ENCODE measurements around the gene TAF4B.

GRCh38 chr18:26185267-26185666 is 41.0 kb upstream of the TAF4B start:
- TF ChIP-seq SREBF2 (IDR thresholded peaks at IDR 0.05; ENCODE audit: low read length): no peak
- TF ChIP-seq EZH2 (IDR thresholded peaks at IDR 0.05; ENCODE audit: borderline replicate concordance, control insufficient read depth, low read depth, low read length): no peak
- TF ChIP-seq, protein P1, sequence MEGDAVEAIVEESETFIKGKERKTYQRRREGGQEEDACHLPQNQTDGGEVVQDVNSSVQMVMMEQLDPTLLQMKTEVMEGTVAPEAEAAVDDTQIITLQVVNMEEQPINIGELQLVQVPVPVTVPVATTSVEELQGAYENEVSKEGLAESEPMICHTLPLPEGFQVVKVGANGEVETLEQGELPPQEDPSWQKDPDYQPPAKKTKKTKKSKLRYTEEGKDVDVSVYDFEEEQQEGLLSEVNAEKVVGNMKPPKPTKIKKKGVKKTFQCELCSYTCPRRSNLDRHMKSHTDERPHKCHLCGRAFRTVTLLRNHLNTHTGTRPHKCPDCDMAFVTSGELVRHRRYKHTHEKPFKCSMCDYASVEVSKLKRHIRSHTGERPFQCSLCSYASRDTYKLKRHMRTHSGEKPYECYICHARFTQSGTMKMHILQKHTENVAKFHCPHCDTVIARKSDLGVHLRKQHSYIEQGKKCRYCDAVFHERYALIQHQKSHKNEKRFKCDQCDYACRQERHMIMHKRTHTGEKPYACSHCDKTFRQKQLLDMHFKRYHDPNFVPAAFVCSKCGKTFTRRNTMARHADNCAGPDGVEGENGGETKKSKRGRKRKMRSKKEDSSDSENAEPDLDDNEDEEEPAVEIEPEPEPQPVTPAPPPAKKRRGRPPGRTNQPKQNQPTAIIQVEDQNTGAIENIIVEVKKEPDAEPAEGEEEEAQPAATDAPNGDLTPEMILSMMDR (IDR thresholded peaks at IDR 0.05 in 2 of 3, conservative IDR thresholded peaks at IDR 0.05 in 1 of 3; ENCODE audit: control insufficient read depth in 2 of 3, extremely low read depth in 1 of 3, insufficient read depth in 1 of 3, low read depth in 3 of 3, low read length in 3 of 3): peak in 2 of 3 experiments; percentile 27 to 30; a peak in 2 of 6 replicates
- TF ChIP-seq, protein P2, sequence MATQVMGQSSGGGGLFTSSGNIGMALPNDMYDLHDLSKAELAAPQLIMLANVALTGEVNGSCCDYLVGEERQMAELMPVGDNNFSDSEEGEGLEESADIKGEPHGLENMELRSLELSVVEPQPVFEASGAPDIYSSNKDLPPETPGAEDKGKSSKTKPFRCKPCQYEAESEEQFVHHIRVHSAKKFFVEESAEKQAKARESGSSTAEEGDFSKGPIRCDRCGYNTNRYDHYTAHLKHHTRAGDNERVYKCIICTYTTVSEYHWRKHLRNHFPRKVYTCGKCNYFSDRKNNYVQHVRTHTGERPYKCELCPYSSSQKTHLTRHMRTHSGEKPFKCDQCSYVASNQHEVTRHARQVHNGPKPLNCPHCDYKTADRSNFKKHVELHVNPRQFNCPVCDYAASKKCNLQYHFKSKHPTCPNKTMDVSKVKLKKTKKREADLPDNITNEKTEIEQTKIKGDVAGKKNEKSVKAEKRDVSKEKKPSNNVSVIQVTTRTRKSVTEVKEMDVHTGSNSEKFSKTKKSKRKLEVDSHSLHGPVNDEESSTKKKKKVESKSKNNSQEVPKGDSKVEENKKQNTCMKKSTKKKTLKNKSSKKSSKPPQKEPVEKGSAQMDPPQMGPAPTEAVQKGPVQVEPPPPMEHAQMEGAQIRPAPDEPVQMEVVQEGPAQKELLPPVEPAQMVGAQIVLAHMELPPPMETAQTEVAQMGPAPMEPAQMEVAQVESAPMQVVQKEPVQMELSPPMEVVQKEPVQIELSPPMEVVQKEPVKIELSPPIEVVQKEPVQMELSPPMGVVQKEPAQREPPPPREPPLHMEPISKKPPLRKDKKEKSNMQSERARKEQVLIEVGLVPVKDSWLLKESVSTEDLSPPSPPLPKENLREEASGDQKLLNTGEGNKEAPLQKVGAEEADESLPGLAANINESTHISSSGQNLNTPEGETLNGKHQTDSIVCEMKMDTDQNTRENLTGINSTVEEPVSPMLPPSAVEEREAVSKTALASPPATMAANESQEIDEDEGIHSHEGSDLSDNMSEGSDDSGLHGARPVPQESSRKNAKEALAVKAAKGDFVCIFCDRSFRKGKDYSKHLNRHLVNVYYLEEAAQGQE (IDR thresholded peaks at IDR 0.05; ENCODE audit: low read depth, low read length): no peak
- TF ChIP-seq LARP7 (IDR thresholded peaks at IDR 0.05): no peak
- no peak for TF ChIP-seq CBFB (IDR thresholded peaks at IDR 0.05; ENCODE audit: low read depth)
- no peak for TF ChIP-seq GABPA (IDR thresholded peaks at IDR 0.05; ENCODE audit: low read depth)
- TF ChIP-seq HDAC6 (IDR thresholded peaks at IDR 0.05; ENCODE audit: unreplicated experiment): no peak
- TF ChIP-seq, protein P3, sequence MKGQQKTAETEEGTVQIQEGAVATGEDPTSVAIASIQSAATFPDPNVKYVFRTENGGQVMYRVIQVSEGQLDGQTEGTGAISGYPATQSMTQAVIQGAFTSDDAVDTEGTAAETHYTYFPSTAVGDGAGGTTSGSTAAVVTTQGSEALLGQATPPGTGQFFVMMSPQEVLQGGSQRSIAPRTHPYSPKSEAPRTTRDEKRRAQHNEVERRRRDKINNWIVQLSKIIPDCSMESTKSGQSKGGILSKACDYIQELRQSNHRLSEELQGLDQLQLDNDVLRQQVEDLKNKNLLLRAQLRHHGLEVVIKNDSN (IDR thresholded peaks at IDR 0.05; ENCODE audit: borderline replicate concordance, extremely low read length, insufficient read depth, low read depth, low read length): no peak
- no peak for TF ChIP-seq ZNF384 (IDR thresholded peaks at IDR 0.05; ENCODE audit: borderline replicate concordance, low read depth, low read length)
- no peak for TF ChIP-seq ZNF274 (IDR thresholded peaks at IDR 0.05; ENCODE audit: insufficient read depth, insufficient read length)

Measured in GM12878 (cell line).